ENCODE data around the gene EPM2AIP1.
"Not testable (repeated sequence)": the region's sequence is repeated elsewhere in the genome, so short reads cannot be mapped to it uniquely, and the experiment has no call there.

Gene EPM2AIP1

DNA sequence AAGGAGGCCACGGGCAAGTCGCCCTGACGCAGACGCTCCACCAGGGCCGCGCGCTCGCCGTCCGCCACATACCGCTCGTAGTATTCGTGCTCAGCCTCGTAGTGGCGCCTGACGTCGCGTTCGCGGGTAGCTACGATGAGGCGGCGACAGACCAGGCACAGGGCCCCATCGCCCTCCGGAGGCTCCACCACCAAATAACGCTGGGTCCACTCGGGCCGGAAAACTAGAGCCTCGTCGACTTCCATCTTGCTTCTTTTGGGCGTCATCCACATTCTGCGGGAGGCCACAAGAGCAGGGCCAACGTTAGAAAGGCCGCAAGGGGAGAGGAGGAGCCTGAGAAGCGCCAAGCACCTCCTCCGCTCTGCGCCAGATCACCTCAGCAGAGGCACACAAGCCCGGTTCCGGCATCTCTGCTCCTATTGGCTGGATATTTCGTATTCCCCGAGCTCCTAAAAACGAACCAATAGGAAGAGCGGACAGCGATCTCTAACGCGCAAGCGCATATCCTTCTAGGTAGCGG lies at the start of gene EPM2AIP1:
TSS of gene EPM2AIP1 (minus strand) at position 326 of the 520 bp plus-strand sequence. CDS start at position 272, 54 bp downstream.
- DNase-seq: no peak

DNA sequence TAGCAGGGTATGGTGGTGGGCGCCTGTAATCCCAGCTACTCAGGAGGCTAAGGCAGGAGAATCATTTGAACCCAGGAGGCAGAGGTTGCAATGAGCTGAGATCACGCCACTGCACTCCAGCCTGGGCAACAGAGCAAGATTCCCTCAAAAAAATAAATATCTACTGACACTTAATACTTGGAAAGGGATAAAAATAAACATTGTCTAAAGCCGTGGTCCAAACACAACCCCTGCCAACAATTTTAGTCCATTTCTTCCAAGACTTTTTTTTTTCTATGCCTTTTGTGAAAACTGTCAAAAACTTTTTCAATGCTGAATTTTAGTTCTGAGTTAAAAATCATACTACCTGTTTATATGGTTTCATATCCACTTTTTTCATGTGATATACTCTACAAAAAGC lies 49.8 kb upstream of the EPM2AIP1 start:
- DNase-seq: not testable (repeated sequence)

DNA sequence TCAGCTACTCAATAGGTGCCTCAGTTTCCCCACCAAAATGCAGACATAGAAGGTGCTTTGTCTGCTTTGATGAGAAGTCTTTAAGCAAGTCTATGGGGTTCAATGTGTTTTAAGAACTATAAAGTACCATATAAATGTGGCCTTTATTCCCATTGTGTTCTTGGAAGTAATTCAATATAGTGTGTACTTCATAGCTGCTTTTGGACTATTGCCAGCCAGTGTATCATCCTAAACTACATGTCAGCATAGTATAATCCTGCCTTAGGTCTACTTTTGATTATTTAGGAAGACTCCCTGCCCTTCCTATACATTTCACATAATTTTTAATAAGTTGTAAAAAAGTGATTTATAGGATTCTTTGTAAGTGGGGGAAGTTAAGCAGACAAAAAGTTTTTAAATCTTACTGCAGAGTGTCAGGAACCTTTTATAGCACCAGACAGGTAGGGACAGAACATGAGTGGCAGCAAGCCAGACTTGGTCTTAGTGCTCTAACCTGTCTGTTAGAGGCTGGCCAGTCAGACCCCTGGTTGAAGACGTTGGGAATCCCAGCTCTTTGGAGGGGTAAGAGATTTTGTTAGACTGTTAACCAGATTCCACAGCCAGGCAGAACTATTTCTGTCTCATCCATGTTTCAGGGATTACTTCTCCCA lies 48.7 kb upstream of the EPM2AIP1 start:
- no peak for DNase-seq

DNA sequence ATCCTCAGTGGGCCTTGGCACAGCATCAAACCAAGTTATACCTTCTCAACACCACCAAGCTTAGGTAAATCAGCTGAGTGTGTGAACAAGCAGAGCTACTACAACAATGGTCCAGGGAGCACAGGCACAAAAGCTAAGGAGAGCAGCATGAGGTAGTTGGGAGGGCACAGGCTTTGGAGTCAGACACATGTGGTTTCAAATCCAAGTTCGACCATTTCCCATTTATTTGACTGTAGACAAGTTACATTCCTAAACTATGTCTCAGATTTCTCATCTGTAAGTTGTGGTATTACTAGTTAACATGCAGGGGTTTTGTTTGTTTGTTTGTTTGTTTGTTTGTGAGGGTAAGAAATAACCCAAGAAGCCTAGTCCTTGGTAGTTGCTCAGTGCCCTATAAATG lies 47.3 kb upstream of the EPM2AIP1 start:
- no peak for DNase-seq

DNA sequence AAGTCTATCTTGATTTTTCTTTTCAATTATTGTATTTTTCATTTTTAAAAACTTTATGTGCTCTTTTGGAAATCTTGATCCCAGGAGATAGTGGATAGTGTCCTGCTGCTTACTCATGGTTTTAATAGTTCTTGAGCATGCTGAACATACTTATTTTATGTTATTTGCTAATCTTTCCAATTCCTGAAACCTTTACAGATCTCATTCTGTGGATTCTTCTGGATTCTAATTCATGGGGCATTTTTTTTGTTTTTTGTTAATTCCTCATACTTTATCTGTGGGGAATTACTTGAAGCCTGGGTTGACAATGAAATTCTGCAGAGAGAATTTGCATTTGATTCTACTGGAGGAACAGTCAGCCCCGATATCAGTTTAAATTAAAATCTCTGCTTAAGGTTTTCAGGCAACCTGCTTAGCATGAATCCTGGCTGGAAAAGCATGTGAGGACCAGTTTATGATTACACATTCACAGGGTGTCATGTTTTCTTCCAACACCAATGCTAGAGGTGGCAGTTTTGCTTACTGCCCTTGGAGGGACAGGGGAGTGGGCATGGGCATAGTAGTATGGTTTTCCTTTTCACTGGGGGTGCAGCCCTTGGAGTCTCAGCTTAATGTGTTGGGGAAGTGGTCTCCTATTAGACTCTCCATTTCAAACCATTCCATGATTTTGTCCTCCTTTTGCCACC lies 46.4 kb upstream of the EPM2AIP1 start:
- DNase-seq: no peak

DNA sequence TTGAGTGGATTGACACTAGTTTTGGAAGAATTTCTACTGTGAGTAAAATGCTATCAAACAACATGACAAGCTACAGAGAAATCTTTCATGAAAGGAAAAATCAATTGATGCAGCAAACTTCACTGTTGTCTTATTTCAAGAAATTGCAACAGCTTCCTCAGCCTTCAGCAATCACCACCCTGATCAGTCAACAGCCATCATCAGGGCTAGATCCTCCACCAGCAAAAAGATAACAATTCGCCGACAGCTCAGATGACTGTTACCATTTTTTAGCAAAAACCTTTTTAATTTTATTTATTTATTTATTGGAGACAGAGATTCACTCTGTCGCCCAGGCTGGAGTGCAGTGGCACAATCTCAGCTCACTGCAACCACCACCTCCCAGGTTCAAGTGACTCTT lies 44.4 kb upstream of the EPM2AIP1 start:
- no peak for DNase-seq

DNA sequence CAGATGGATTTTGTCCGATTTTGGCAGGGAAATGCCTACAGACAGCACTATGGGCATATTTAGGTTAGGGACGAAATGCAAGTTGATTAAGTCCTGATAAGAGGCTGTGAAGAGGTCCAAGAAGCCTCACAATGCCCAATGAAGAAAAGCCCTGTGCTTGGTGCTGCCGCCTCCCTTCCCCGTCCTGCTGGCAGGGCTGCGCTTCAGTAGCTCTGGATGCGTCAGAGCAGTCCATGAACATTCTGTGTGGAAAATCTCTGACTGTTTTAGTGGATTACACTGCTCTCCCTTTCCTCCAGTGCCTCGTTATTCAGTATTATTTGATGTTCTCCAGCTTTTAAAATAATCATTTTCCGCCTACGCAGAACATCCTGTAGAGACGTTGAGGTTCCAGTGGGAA lies 40.0 kb upstream of the EPM2AIP1 start:
- DNase-seq: no peak

DNA sequence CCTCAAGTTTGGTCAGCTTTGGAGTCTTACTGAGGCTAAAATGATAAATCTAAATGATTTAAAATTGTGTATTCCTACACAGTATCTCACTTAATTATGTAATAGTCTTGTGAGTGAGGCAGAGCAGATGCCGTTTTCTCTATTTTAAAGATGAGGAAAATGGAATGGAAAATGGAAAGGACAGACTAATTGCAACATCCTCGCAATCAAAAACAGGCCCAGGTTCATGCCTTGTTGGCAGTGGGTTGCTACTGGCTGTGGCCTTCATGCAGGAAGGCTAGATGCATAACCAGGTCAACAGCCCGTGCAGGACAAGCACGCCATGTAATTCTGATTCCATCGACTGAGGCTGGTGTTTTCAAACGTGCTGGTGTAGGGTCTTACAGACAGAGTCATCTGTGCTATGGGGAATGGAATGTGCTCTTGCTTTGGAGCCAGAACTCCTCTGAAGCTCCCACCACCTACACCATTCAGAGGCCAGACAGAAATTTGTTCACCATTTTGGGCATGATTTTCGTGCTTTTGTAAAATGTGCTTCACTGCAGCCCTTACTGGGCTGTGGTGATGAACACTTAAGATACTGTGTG lies 38.3 kb upstream of the EPM2AIP1 start:
- no peak for DNase-seq

DNA sequence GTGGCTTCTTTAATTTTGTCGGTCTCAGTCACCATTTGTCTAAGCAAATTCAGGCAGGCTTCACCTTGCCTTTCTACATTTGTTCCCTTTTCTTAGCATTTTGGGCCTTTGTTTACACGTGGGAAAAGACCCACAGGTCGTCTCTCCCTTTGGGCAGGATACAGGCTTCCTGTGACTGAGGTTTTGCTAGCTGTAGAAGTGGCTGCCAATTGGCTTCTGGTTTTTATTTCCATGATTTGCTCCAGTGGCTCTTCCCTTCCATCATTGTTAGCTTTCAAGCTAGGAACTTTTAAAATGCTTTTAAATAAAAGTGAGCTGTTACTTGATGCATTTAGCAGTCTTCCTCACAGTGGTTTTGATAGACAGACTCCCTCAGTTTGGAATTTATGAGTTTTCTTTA lies 37.7 kb upstream of the EPM2AIP1 start:
- DNase-seq: no peak

DNA sequence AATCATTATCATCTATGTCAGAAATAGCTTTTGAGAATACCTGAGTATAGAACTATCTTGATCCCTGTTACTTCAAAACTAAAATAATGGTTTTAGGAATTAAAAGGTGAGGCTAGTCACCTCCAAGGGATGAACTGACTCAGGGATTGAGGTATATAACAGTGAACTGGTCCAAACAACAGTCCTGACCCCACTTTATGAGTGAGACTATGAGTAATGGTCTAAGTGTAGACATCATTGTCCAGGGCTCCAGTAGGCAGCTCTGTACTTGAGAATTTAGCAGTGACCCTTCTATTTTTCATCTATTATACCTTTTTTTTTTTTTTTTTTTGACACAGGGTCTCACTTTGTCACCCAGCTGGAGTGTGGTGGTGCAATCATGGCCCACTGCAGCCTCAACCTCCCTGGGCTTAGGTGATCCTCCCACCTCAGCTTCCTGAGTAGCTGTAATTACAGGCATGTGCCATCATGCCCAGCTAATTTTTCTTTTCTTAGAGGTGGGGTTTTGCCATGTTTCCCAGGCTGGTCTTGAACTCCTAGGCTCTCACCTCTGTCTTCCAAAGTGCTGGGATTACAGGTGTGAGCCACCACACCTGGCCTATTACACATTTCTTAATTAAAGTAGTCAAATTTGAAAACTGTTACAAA lies 36.7 kb upstream of the EPM2AIP1 start:
- no peak for DNase-seq

DNA sequence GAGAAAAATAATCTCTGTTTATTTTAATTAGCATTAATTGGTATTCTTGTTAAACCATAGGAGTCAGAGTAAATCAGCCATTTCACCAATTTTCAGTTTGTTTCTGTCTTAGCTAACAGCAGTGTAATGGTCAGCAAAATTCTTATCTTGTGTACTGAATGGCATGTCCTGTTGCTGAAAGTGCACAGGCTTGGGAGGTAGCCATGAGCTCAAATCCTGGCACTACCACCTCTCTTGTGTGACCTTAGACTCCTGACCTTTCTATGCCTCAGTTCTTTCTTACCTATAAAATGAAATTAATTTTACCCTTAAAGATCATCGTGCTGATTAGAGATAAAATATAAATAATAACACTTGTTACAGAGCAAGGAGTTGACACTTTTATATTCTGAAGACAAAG lies 36.2 kb upstream of the EPM2AIP1 start:
- DNase-seq: no peak

DNA sequence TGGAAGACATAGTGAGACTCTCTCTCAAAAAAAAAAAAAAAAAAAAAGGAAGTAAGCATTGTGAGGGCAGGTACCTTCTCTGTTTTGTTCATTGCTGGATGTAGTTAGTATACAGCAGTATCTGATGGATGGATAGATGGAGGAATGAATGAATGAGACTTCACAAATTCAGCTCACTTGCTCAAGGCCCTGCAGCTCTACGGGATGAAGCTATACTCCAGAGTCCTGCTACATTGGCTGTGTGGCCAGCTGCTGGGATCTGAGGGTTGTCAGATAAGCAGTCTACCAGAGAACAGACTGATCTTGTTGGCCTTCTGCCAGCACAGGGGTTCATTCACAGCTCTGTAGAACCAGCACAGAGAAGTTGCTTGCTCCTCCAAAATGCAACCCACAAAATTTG lies 35.4 kb upstream of the EPM2AIP1 start:
- DNase-seq: no peak

DNA sequence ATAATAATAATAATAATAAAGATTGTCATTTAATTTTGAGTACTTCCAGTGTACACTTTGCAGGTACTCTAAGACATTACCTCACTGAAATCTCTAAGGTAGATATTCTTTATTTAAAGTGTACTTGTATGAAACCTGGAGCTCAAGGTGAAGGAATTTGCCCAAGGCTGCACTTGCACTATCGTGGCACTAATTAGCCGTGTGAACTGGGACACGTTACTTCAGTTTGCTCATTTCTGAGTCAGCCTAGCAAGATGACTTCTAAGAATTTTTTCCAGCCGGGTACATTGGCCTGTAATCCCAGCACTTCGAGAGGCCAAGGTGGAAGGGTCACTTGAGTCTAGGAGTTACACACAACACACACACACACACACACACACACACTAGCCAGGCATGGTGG lies 33.9 kb upstream of the EPM2AIP1 start:
- DNase-seq: no peak

DNA sequence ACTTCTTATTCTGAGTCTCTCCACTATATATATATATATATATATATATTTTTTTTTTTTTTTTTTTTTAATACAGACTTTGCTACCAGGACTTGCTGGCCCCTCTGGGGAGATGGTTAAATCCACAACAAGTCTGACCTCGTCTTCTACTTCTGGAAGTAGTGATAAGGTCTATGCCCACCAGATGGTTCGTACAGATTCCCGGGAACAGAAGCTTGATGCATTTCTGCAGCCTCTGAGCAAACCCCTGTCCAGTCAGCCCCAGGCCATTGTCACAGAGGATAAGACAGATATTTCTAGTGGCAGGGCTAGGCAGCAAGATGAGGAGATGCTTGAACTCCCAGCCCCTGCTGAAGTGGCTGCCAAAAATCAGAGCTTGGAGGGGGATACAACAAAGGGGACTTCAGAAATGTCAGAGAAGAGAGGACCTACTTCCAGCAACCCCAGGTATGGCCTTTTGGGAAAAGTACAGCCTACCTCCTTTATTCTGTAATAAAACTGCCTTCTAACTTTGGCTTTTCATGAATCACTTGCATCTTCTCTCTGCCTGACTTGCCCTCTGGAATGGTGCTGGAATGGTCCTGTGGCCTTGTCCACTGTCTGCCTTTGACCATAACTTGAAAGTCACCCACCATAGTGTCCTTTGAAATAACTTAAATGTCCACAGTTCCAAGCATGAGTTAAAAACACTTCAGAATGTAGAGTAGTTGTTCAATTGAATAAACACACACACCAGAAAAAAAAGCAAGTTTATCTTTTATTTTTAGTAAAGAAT lies 32.8 kb upstream of the EPM2AIP1 start:
- no peak for DNase-seq

DNA sequence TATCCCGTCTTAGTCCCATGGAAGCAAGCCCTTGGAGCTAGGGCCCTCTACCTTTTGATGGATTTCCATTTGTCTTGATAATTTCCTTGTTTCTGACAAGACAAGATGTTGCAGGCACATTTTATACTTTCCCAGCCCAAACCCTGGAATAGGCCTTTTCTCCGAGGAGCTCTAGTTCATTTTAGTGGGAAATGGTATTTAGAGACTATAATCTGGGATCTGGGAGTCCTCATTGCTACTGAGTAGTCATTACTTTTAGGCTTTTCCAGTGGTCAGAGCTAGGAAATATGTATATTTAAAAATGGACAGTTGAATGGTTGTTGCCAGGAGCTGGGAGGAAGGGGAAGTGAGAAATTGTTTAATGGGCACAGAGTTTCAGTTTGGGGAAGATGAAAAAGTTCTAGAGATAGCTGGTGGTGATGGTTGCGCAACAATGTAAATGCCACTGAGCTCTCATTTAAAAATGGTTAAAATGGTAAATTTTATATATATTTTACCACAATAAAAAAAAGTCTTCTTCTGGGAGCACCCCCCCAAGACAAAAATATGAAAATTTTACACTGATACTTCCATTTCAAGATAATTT lies 32.0 kb upstream of the EPM2AIP1 start:
- no peak for DNase-seq

DNA sequence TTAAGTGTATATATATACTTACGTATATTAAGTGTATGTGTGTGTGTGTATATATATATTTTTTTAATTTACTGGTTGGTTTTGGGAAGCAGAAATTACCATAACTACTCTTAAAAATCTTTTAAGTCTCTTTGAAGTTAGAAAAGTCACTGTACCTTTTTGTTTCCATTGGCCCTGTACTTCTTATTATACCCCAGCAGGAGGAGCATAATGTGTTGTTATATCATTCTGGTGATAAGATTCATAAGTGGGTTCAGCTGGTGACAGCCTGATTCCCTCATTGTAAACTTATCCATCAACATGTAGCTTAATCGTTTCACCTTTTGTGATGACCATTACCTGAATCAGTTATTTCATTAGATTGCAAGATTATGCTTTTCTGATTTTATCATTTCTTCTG lies 31.2 kb upstream of the EPM2AIP1 start:
- DNase-seq: no peak

DNA sequence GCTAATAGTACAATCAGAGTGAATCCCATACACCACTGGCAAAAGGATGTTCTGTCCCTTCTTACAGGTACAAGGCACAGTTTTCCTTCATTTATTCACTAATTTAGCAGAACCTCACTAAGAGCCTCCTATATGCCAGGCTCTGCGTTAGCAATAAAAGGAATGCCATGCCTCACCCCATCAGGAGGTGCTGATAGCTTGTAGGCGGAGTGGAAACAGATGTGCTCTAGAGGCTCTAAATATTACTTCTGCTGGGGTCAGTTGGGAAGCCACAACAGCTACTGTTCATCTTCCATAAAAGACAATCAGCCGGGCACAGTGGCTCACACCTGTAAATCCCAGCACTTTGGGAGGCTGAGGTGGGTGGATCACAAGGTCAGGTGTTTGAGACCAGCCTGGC lies 24.8 kb upstream of the EPM2AIP1 start:
- DNase-seq: no peak

DNA sequence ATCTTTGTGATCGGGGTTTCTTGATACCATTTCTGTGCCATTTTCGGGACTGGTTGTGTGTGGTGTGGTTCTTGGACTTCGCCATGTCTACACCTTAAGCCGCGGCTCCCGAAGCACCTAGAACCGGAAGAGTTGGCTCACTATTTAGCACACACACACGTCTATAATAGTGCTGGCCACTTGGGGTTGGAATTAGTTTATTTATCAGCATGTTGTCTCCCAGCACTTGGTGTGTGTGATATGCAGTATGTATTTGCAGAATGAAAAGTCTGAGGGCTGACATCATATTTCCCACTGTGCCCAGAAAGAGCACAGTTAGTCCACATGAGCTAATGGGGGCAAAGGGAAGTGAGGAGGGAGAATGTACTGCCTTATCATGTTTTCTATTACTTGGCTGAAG lies 24.0 kb upstream of the EPM2AIP1 start:
- no peak for DNase-seq

DNA sequence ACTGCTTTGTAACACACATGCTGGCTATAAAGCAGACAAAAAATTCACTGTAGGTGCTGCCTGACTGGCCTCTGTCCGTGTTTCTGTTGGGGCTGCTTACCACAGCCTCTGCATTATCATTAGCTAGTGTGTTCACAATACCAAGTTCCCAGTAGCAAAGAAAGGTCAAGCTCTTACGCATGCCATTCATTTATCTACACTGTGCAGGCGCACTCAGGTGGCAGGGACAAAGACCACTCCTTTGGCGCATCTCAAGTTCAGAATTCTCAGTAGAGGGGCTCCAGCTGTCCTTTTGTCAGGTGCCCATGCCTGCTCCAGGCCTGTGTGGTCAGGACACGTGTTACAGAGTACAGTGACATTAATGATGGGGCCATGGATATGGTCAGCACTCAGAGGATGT lies 22.7 kb upstream of the EPM2AIP1 start:
- DNase-seq: no peak

DNA sequence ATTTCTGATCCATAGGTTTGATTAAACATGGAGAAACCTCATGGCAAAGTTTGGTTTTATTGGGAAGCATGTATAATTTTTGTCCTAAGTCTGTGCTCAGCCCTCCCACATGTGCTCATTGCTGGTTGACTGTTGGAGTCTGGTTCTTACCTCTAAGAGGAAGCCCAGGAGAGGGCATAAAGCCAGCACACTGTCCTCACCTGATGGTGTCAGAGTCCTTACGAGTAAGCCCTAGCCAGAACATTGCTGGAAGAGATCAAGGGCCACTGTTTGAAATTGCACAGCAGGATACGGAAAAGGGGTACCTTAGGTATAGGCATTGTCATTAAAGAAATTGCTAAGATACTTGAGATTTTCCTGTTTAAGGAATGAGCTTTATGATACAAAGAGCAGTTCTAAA lies 21.7 kb upstream of the EPM2AIP1 start:
- no peak for DNase-seq

DNA sequence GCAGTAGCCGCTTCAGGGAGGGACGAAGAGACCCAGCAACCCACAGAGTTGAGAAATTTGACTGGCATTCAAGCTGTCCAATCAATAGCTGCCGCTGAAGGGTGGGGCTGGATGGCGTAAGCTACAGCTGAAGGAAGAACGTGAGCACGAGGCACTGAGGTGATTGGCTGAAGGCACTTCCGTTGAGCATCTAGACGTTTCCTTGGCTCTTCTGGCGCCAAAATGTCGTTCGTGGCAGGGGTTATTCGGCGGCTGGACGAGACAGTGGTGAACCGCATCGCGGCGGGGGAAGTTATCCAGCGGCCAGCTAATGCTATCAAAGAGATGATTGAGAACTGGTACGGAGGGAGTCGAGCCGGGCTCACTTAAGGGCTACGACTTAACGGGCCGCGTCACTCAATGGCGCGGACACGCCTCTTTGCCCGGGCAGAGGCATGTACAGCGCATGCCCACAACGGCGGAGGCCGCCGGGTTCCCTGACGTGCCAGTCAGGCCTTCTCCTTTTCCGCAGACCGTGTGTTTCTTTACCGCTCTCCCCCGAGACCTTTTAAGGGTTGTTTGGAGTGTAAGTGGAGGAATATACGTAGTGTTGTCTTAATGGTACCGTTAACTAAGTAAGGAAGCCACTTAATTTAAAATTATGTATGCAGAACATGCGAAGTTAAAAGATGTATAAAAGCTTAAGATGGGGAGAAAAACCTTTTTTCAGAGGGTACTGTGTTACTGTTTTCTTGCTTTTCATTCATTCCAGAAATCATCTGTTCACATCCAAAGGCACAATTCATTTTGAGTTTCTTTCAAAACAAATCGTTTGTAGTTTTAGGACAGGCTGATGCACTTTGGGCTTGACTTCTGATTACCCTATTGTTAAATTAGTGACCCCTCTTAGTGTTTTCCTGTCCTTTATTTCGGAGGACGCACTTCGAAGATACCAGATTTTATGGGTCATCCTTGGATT lies 674 bp upstream of the EPM2AIP1 start, which contains the start of gene MLH1:
TSS of gene MLH1 (plus strand) at position 193 of the 958 bp plus-strand sequence. CDS start at position 223, 30 bp downstream.
- DNase-seq: peak; percentile 95 to 98
